Panc1 (cell line): Measurements from ENCODE around the gene TMEM273.

ENCODE experiments used
- POLR2AphosphoS5 ChIP-seq: IDR thresholded peaks from 2 replicates; pipeline ENCODE4 v1.6.1; 2012; ENCODE audit warnings: mild to moderate bottlenecking, low read depth, low read length, moderate library complexity
- SIN3A ChIP-seq: IDR thresholded peaks from 2 replicates; pipeline ENCODE4 v1.6.1; 2012; ENCODE audit warnings: low read depth, mild to moderate bottlenecking, low read length, moderate library complexity, borderline replicate concordance; ENCODE audit not compliant: insufficient read depth
- TF ChIP-seq, protein P1 (sequence below): fragments of 450-650 bp; IDR thresholded peaks from 2 replicates; pipeline ENCODE4 v1.5.1; 2017; ENCODE audit warnings: mild to moderate bottlenecking

DNA sequence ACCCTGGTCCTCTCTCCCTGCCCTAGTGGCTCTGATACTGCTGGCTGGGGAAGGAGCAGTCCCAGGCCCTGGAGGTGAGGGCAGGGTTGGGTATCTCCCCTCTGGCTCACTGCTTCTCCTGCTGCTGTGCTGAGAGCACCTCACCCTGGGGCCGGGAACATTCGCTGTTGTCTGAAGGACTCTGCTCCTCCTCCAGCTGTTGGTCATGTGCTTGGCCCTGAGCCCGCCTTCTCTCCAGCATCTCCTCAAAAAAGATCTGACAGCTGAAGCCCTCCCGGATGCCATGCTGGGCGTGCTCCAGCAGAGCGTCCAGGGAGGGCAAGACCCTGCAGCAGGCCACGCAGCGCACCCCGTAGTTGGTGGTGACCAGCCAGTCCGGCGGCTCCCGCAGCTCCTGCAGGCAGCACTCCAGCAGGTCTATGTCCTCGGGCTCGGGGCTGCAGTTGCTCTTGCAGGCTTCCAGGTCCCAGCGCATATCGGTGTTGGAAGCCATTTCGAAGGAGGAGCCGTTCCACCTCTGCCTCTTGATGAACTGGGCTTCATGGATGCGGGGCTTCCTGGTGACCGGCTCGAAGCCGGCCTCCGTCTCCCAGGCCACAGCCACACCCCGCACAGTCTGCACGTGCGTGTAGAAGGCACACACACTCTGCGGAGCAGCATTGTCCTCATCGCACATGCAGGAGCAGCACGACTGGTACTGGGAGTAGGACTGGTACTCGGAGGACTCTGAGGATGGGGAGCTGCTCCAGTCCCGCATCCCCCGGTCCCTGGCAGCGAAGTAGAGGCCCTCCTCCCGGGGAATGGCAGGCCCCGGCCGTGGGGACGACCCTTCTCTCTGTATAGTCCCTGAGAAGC is 56.5 kb downstream of the TMEM273 start:
- TF ChIP-seq SIN3A, result no peak
- TF ChIP-seq, protein P1, sequence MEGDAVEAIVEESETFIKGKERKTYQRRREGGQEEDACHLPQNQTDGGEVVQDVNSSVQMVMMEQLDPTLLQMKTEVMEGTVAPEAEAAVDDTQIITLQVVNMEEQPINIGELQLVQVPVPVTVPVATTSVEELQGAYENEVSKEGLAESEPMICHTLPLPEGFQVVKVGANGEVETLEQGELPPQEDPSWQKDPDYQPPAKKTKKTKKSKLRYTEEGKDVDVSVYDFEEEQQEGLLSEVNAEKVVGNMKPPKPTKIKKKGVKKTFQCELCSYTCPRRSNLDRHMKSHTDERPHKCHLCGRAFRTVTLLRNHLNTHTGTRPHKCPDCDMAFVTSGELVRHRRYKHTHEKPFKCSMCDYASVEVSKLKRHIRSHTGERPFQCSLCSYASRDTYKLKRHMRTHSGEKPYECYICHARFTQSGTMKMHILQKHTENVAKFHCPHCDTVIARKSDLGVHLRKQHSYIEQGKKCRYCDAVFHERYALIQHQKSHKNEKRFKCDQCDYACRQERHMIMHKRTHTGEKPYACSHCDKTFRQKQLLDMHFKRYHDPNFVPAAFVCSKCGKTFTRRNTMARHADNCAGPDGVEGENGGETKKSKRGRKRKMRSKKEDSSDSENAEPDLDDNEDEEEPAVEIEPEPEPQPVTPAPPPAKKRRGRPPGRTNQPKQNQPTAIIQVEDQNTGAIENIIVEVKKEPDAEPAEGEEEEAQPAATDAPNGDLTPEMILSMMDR, result no peak
- no peak for TF ChIP-seq POLR2AphosphoS5
